Heart left ventricle (tissue), 16 donors: ENCODE results near the gene KCNMA1. TPM values are rescaled to one million over a fixed set of nuclear protein-coding genes. Genes with fewer than 3 reads are reported as not detected.

Experiments used
- ATAC-seq, 4 donors: fragments of 200-7000 bp; cut with Tn5 transposase; one replicate each; pipeline ENCODE4 v1.9.1; 2020 to 2022; ENCODE audit warnings: moderate library complexity in 4 of 4, mild to moderate bottlenecking in 3 of 4, moderate number of reproducible peaks in 1 of 4
- DNase-seq, 5 donors: peaks; one replicate each; pipeline ENCODE4 v3.0.0-alpha.2; 2020
- H3K27ac ChIP-seq, 12 donors: fragments of 200-600 bp; sonication (generic) in 4 of 12; one replicate each; pipeline versions ENCODE4 v1.5.0 to v1.8.0; 2016 to 2022; ENCODE audit warnings: mild to moderate bottlenecking in 2 of 12
- H3K27me3 ChIP-seq, 9 donors: fragments of 200-600 bp; sonication (generic) in 2 of 9; one replicate each; pipeline versions ENCODE4 v1.5.1 to v1.8.0; 2016 to 2022; ENCODE audit warnings: mild to moderate bottlenecking in 3 of 9
- H3K36me3 ChIP-seq, 9 donors: fragments of 200-600 bp; sonication (generic) in 2 of 9; one replicate each; pipeline versions ENCODE4 v1.5.0 to v1.8.0; 2018 to 2022; ENCODE audit warnings: mild to moderate bottlenecking in 2 of 9
- H3K4me1 ChIP-seq, 12 donors: fragments of 200-600 bp; sonication (generic) in 4 of 12; one replicate each; pipeline versions ENCODE4 v1.5.0 to v1.8.0; 2016 to 2022; ENCODE audit warnings: mild to moderate bottlenecking in 3 of 12
- H3K4me3 ChIP-seq, 12 donors: fragments of 200-600 bp; sonication (generic) in 4 of 12; one replicate each; pipeline versions ENCODE4 v1.5.0 to v1.8.0; 2017 to 2022; ENCODE audit warnings: mild to moderate bottlenecking in 9 of 12, moderate library complexity in 4 of 12
- H3K9me3 ChIP-seq, 12 donors: fragments of 200-600 bp; sonication (generic) in 4 of 12; one replicate each; pipeline versions ENCODE4 v1.5.0 to v1.8.0; 2016 to 2022; ENCODE audit warnings: mild to moderate bottlenecking in 1 of 12
- CTCF ChIP-seq, 12 donors: fragments of 200-600 bp; sonication (generic) in 4 of 12; IDR thresholded peaks; one replicate each; pipeline versions ENCODE4 v1.5.0 to v1.8.0; 2018 to 2022; ENCODE audit warnings: antibody characterized with exemption in 12 of 12, mild to moderate bottlenecking in 5 of 12
- POLR2A ChIP-seq, 2 donors: fragments of 450-650 bp; IDR thresholded peaks; one replicate each; pipeline ENCODE4 v1.6.1; 2017; ENCODE audit warnings: antibody characterized with exemption in 2 of 2, mild to moderate bottlenecking in 2 of 2, moderate library complexity in 2 of 2
- WGBS, 4 donors: extraction: QIAGEN DNeasy Blood & Tissue Kit in 2 of 4; methylation state at CpG; one replicate each; pipeline versions ENCODE4 v1.1.5 to v1.1.7; 2013 to 2018; 5-methylcytosine and 5-hydroxymethylcytosine counted together
- intact Hi-C, 10 donors: fragments of 100-400 bp; cut with DNase I; formaldehyde crosslinking; loops; one replicate each; pipeline versions ENCODE4 v1.11.1 to v1.14.2; 2022
- polyA plus RNA-seq, 2 donors: library from polyadenylated mRNA; stranded (reverse); fragments of 200-250 nt; gene quantifications; one replicate each; pipeline ENCODE4 v1.2.3, GENCODE V29; 2013
- total RNA-seq, 9 donors: library from RNA; depleted of rRNA in 2 of 9; stranded (reverse); fragments of >200 nt in 2 of 9; fragmentation: NEBNext Ultra II Directional in 3 of 9; extraction: Animal tissue kit (Norgen Biotek cat#: 25700) in 3 of 9; gene quantifications; one replicate each; pipeline versions ENCODE4 v1.1.0 to v1.2.4, GENCODE V29; 2016 to 2023
- donor health status: ischemic (EF 13 %, LVEDD 7.1; RV severe dilation, severe dysfunction).
- donor health status: healthy with polysubstance abuse.
- donor health status: DM: no; HTN: yes; CAD: no.
- donor health status: DM: no; HTN: no; CAD: no.
- donor health status: ischemic (EF 25% LVEDD 6.9; RV normal size, moderate dysfunction).
- donor health status: ischemic (EF 25% LVEDD 5.7; RV mildly dilated, moderate dysfunction).
- donor health status: healthy.
- donor health status: DM: yes; HTN: yes; CAD: no.
- donor health status: ischemic (EF 35%, LVEDD 5.7; RV mildly dilated, moderate dysfunction).
- donor health status: nonischemic (EF 11% LVEDD 7.7; RV severe dilation, severe dysfunction).
- donor health status: DM: yes; HTN: yes; CAD: no.
- donor health status: PGD.
- donor health status: ischemic (EF 29% LVEDD 5.4; RV normal size, mild dysfunction).
- donor health status: nonischemic (EF 23%, LVEDD 6.1; RV moderate dilation, normal function).

The KCNMA1 gene
- total and polyA plus RNA-seq, 11 donors = 0.39 to 8.7 (median 1.7) TPM

- Histone ChIP-seq H3K4me3 (no peak overlapping the region), H3K9me3 (no peaks in the 10 kb centered on the region), H3K27ac (peak overlapping the region in 1 of 12 donors; percentile 2), H3K4me1 (peaks cover 0 to 20% (median 0%) of the 10 kb centered on the region in 12 donors), H3K27me3 (no peaks in the 10 kb centered on the region), H3K36me3 (no peaks in the 10 kb centered on the region)
- TF ChIP-seq POLR2A (IDR thresholded peaks at IDR 0.05) (no peak), CTCF (IDR thresholded peaks at IDR 0.05) (no peak)
- DNase-seq (no peak), ATAC-seq (no peak)
- 66 to 79% (median 69%) methylated on average over 2 of the region's 2 CpGs for WGBS, 4 donors
- intact Hi-C loops = no loop called here
Observed at GRCh38 chr10:77075926-77076325, 561.7 kb downstream of the KCNMA1 start.

DNA sequence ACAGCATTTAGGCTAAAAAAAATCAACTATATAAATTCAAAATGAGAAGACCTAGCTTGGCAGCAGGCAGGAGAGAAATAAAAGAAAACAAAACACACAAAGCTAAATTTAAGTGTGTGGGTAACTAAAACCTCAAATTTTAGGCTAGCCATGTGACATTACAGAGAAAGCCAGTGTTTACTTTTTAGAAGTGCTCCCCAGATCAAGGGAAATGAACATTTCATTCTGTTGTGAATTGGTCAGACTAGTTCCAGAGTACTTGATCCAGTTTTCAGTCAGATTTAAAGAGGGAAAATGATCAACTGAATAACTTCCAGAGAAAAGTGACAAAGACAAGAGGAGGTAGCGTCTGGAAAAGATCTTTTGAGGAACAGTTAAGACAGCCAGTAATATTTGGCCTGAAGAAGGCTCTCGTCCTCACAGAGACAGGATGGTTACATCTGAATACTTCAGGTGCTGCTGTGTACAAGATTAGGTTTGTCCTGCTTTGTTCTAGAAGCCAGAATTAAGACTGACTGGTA, 563.4 kb downstream of the KCNMA1 start:
- no peak for TF ChIP-seq POLR2A (IDR thresholded peaks at IDR 0.05)
- no peak for TF ChIP-seq CTCF (IDR thresholded peaks at IDR 0.05)

DNA sequence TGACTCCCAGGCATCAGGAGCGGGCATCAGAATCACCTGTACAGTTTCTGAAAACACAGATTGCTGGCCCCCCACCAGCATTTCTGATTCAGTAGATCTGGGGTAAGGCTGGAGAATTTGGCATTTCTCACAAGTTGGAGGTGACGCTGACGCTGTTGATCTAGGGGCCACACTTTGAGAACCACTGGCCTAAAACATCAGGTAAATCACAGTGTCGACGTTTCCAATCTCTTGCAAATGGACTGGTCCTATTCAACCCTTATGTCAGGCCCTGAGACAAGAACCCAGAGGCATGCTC, 564.0 kb downstream of the KCNMA1 start:
- DNase-seq (no peak), ATAC-seq (no peak)
- intact Hi-C loops = no loop called here
- Histone ChIP-seq H3K27ac (peak overlapping the region in 1 of 12 donors; percentile 56), H3K9me3 (no peaks in the 10 kb centered on the region), H3K36me3 (no peaks in the 10 kb centered on the region), H3K4me1 (peaks cover 0 to 14% (median 0%) of the 10 kb centered on the region in 12 donors), H3K27me3 (no peaks in the 10 kb centered on the region), H3K4me3 (no peak overlapping the region)
- TF ChIP-seq POLR2A (IDR thresholded peaks at IDR 0.05) (no peak), CTCF (IDR thresholded peaks at IDR 0.05) (no peak)
- WGBS, 4 donors = 93 to 97% (median 96%) methylated on average over 5 of the region's 5 CpGs

More for the DNA sequence above, 563.4 kb downstream of the KCNMA1 start:
- intact Hi-C loops = no loop called here
- Histone ChIP-seq H3K36me3 (no peaks in the 10 kb centered on the region), H3K27ac (peak overlapping the region in 1 of 12 donors; percentile 56), H3K4me1 (peaks cover 0 to 14% (median 0%) of the 10 kb centered on the region in 12 donors), H3K4me3 (no peak overlapping the region), H3K9me3 (no peaks in the 10 kb centered on the region), H3K27me3 (no peaks in the 10 kb centered on the region)
- no peak for ATAC-seq
- no peak for DNase-seq
- 70 to 83% (median 78%) methylated on average over 2 of the region's 2 CpGs for WGBS, 4 donors

GRCh38 chr10:77072836-77073662, 564.6 kb downstream of the KCNMA1 start:
- DNase-seq = peak in 2 of 5 donors; percentile 21 to 60
- intact Hi-C loops = no loop called here
- Histone ChIP-seq H3K27ac (peak overlapping the region in 1 of 12 donors; percentile 56), H3K27me3 (no peaks in the 10 kb centered on the region), H3K9me3 (no peaks in the 10 kb centered on the region), H3K36me3 (no peaks in the 10 kb centered on the region), H3K4me3 (no peak overlapping the region), H3K4me1 (peaks cover 0 to 14% (median 0%) of the 10 kb centered on the region in 12 donors)
- peak in 3 of 4 donors; percentile 34 to 50 (median 34) for ATAC-seq
- TF ChIP-seq CTCF (IDR thresholded peaks at IDR 0.05) (no peak), POLR2A (IDR thresholded peaks at IDR 0.05) (no peak)
- 70 to 85% (median 76%) methylated on average over 13 of the region's 13 CpGs for WGBS, 4 donors
